Esophagus squamous epithelium (tissue), 5 donors: ENCODE data around the gene PRSS56. TPM values are rescaled to one million over a fixed set of nuclear protein-coding genes. Genes with fewer than 3 reads are reported as not detected.

Experiments
- DNase-seq: peaks from one replicate; lab custom pipeline; 2025; lab: John Stamatoyannopoulos, UW
- H3K27ac ChIP-seq, 4 donors: fragments of 200-600 bp; sonication (generic); one replicate each; pipeline ENCODE4 v1.5.1; 2016 to 2019; ENCODE audit warnings: mild to moderate bottlenecking in 1 of 4
- H3K27me3 ChIP-seq, 4 donors: fragments of 200-600 bp; sonication (generic); 1 replicate in 3 of 4; 2 replicates in 1 of 4; pipeline versions ENCODE4 v1.5.1 to v1.6.0; 2017 to 2021; ENCODE audit warnings: antibody characterized with exemption in 1 of 4
- H3K36me3 ChIP-seq, 3 donors: fragments of 200-600 bp; sonication (generic); one replicate each; pipeline ENCODE4 v1.5.1; 2016 to 2019
- H3K4me1 ChIP-seq, 3 donors: fragments of 200-600 bp; sonication (generic); one replicate each; pipeline ENCODE4 v1.5.1; 2017 to 2019
- H3K4me3 ChIP-seq, 4 donors: fragments of 200-600 bp; sonication (generic); 1 replicate in 3 of 4; 2 replicates in 1 of 4; pipeline ENCODE4 v1.5.1; 2016 to 2019; ENCODE audit warnings: mild to moderate bottlenecking in 2 of 4, moderate library complexity in 1 of 4
- H3K9me3 ChIP-seq, 3 donors: fragments of 200-600 bp; sonication (generic); one replicate each; pipeline ENCODE4 v1.5.1; 2016 to 2019
- POLR2A ChIP-seq, 4 donors: fragments of 450-650 bp; IDR thresholded peaks; one replicate each; pipeline ENCODE4 v1.6.1; 2017; ENCODE audit warnings: antibody characterized with exemption in 4 of 4, mild to moderate bottlenecking in 4 of 4, moderate library complexity in 3 of 4
- WGBS, 2 donors: methylation state at CpG; one replicate each; pipeline ENCODE4 v1.1.5; 2018; 5-methylcytosine and 5-hydroxymethylcytosine counted together
- intact Hi-C: fragments of 100-400 bp; cut with DNase I; formaldehyde crosslinking; loops from one replicate; pipeline ENCODE4 v1.15.0; 2022
- total RNA-seq, 4 donors: library from RNA; depleted of rRNA; stranded (reverse); fragments of >200 nt; gene quantifications; one replicate each; pipeline ENCODE4 v1.1.0, GENCODE V29; 2016
- TF ChIP-seq, protein P1 (sequence below), 6 experiments: fragments of 450-650 bp in 4 of 6; fragments of 200-600 bp in 2 of 6; sonication (generic) in 2 of 6; IDR thresholded peaks; one replicate each; pipeline ENCODE4 v1.5.1; 2016 to 2019; ENCODE audit warnings: antibody characterized with exemption in 6 of 6, mild to moderate bottlenecking in 4 of 6, moderate library complexity in 4 of 6
- donor health status: DM: yes; HTN: yes; CAD: no.

The PRSS56 gene
- total RNA-seq, 4 donors from 2014 or later: not detected

DNA sequence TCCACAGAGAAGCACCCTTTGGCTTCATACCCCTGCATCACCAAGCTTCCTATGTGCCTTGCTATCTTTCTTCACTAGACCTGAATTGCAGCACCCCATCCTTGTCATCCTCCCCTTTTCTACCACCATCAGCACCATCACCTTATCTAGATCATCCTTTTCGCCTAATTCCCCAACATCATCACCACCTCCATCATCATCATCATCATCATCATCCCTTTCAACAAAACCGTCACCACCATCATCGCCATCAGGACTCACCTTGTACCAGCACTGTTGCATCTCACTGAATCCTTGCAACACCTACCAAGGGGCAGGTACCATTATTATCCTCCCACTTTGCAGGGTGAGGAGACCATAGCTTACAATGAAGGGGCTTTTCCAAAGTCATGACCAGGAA is 21.7 kb upstream of the PRSS56 start:
- Histone ChIP-seq H3K27me3 (peaks cover 0 to 64% (median 3%) of the 10 kb centered on the region in 4 donors), H3K27ac (no peak overlapping the region), H3K4me3 (no peak overlapping the region), H3K4me1 (peaks cover 3 to 15% (median 8%) of the 10 kb centered on the region in 3 donors), H3K36me3 (no peaks in the 10 kb centered on the region), H3K9me3 (no peaks in the 10 kb centered on the region)
- DNase-seq: no peak
- 91 to 92% methylated on average over 3 of the region's 3 CpGs for WGBS, 2 donors
- intact Hi-C loops: no loop called here
- TF ChIP-seq POLR2A (IDR thresholded peaks at IDR 0.05): no peak
- TF ChIP-seq, protein P1, sequence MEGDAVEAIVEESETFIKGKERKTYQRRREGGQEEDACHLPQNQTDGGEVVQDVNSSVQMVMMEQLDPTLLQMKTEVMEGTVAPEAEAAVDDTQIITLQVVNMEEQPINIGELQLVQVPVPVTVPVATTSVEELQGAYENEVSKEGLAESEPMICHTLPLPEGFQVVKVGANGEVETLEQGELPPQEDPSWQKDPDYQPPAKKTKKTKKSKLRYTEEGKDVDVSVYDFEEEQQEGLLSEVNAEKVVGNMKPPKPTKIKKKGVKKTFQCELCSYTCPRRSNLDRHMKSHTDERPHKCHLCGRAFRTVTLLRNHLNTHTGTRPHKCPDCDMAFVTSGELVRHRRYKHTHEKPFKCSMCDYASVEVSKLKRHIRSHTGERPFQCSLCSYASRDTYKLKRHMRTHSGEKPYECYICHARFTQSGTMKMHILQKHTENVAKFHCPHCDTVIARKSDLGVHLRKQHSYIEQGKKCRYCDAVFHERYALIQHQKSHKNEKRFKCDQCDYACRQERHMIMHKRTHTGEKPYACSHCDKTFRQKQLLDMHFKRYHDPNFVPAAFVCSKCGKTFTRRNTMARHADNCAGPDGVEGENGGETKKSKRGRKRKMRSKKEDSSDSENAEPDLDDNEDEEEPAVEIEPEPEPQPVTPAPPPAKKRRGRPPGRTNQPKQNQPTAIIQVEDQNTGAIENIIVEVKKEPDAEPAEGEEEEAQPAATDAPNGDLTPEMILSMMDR (IDR thresholded peaks at IDR 0.05): no peak

GRCh38 chr2:232501331-232501771 is 18.8 kb upstream of the PRSS56 start:
- WGBS, 2 donors: 53 to 70% methylated on average over 4 to 5 of the region's 9 CpGs
- H3K4me3 ChIP-seq: no peak overlapping the region
- no peaks in the 10 kb centered on the region for H3K36me3 ChIP-seq
- no peak for DNase-seq
- no peak for TF ChIP-seq POLR2A (IDR thresholded peaks at IDR 0.05)
- TF ChIP-seq, protein P1 (IDR thresholded peaks at IDR 0.05): no peak
- peaks cover 3 to 19% (median 10%) of the 10 kb centered on the region in 3 donors for H3K4me1 ChIP-seq
- intact Hi-C loops: no loop called here
- no peak overlapping the region for H3K27ac ChIP-seq
- peaks cover 0 to 93% (median 7%) of the 10 kb centered on the region in 4 donors for H3K27me3 ChIP-seq
- no peaks in the 10 kb centered on the region for H3K9me3 ChIP-seq

GRCh38 chr2:232501794-232502390 is 18.3 kb upstream of the PRSS56 start:
- TF ChIP-seq POLR2A (IDR thresholded peaks at IDR 0.05): no peak
- DNase-seq: no peak
- H3K4me1 ChIP-seq: peaks cover 3 to 19% (median 10%) of the 10 kb centered on the region in 3 donors
- 43 to 53% methylated on average over 6 to 7 of the region's 10 CpGs for WGBS, 2 donors
- intact Hi-C loops: no loop called here
- peaks cover 0 to 96% (median 7%) of the 10 kb centered on the region in 4 donors for H3K27me3 ChIP-seq
- H3K4me3 ChIP-seq: no peak overlapping the region
- no peak overlapping the region for H3K27ac ChIP-seq
- H3K36me3 ChIP-seq: no peaks in the 10 kb centered on the region
- H3K9me3 ChIP-seq: no peaks in the 10 kb centered on the region

- no peak for DNase-seq
- no peaks in the 10 kb centered on the region for H3K9me3 ChIP-seq
- H3K27me3 ChIP-seq: peaks cover 0 to 95% (median 7%) of the 10 kb centered on the region in 4 donors
- 0 to 22% methylated on average over 3 to 5 of the region's 21 CpGs for WGBS, 2 donors
- TF ChIP-seq, protein P1 (IDR thresholded peaks at IDR 0.05): no peak
- TF ChIP-seq POLR2A (IDR thresholded peaks at IDR 0.05): no peak
- intact Hi-C loops: no loop called here
- H3K4me3 ChIP-seq: peak overlapping the region in 3 of 4 donors; percentile 34 to 69 (median 47)
- H3K4me1 ChIP-seq: peaks cover 3 to 19% (median 10%) of the 10 kb centered on the region in 3 donors
- H3K27ac ChIP-seq: no peak overlapping the region
- H3K36me3 ChIP-seq: no peaks in the 10 kb centered on the region
Observed at GRCh38 chr2:232502511-232502910, 17.7 kb upstream of the PRSS56 start.

- H3K27ac ChIP-seq: no peak overlapping the region
- H3K27me3 ChIP-seq: peaks cover 0 to 95% (median 7%) of the 10 kb centered on the region in 4 donors
- H3K9me3 ChIP-seq: no peaks in the 10 kb centered on the region
- peaks cover 3 to 19% (median 10%) of the 10 kb centered on the region in 3 donors for H3K4me1 ChIP-seq
- intact Hi-C loops: no loop called here
- H3K36me3 ChIP-seq: no peaks in the 10 kb centered on the region
- H3K4me3 ChIP-seq: peak overlapping the region; percentile 14 to 69 (median 40)
- TF ChIP-seq, protein P1 (IDR thresholded peaks at IDR 0.05): no peak
- TF ChIP-seq POLR2A (IDR thresholded peaks at IDR 0.05): no peak
- DNase-seq: no peak
- 0 to 3% methylated on average over 12 to 15 of the region's 75 CpGs for WGBS, 2 donors
Observed at GRCh38 chr2:232502911-232503808, 17.0 kb upstream of the PRSS56 start.
